Measurements from ENCODE around the gene POU3F2. TPM values are rescaled to one million over a fixed set of nuclear protein-coding genes. Genes with fewer than 3 reads are reported as not detected.

POU3F2 gene
- total RNA-seq (2022; extraction: Qiagen RNA extraction; ENCODE audit: low read depth): 0.01 to 0.02 TPM in 2 of 5 replicates, not detected in the others

GRCh38 chr6:98834060-98835031 lies at the start of gene POU3F2:
Gene POU3F2, plus strand, starts transcription at chr6:98834574. Its CDS starts 300 bp downstream, at chr6:98834874.

Other genes starting within 250 kb of the POU3F2 start
- gene FBXL4, start 113.4 kb downstream of the POU3F2 start, total RNA-seq (2022; extraction: Qiagen RNA extraction; ENCODE audit: low read depth): 5.4 to 9.3 TPM (median 7.1 TPM) in 5 replicates

Data from A549 treated with DMSO at 1 μM for 4 hours (cell line).